Heart left ventricle (tissue), 16 donors: Measurements from ENCODE around the gene PTPRU. TPM values are rescaled to one million over a fixed set of nuclear protein-coding genes. Genes with fewer than 3 reads are reported as not detected.
A peak's percentile ranks its signal among the peaks of the same experiment; 100 is the strongest.

Source experiments
- ATAC-seq, 4 donors: fragments of 200-7000 bp; cut with Tn5 transposase; one replicate each; pipeline ENCODE4 v1.9.1; 2020 to 2022; ENCODE audit warnings: moderate library complexity in 4 of 4, mild to moderate bottlenecking in 3 of 4, moderate number of reproducible peaks in 1 of 4
- DNase-seq, 5 donors: peaks; one replicate each; pipeline ENCODE4 v3.0.0-alpha.2; 2020
- H3K27ac ChIP-seq, 12 donors: fragments of 200-600 bp; sonication (generic) in 4 of 12; one replicate each; pipeline versions ENCODE4 v1.5.0 to v1.8.0; 2016 to 2022; ENCODE audit warnings: mild to moderate bottlenecking in 2 of 12
- H3K27me3 ChIP-seq, 9 donors: fragments of 200-600 bp; sonication (generic) in 2 of 9; one replicate each; pipeline versions ENCODE4 v1.5.1 to v1.8.0; 2016 to 2022; ENCODE audit warnings: mild to moderate bottlenecking in 3 of 9
- H3K36me3 ChIP-seq, 9 donors: fragments of 200-600 bp; sonication (generic) in 2 of 9; one replicate each; pipeline versions ENCODE4 v1.5.0 to v1.8.0; 2018 to 2022; ENCODE audit warnings: mild to moderate bottlenecking in 2 of 9
- H3K4me1 ChIP-seq, 12 donors: fragments of 200-600 bp; sonication (generic) in 4 of 12; one replicate each; pipeline versions ENCODE4 v1.5.0 to v1.8.0; 2016 to 2022; ENCODE audit warnings: mild to moderate bottlenecking in 3 of 12
- H3K4me3 ChIP-seq, 12 donors: fragments of 200-600 bp; sonication (generic) in 4 of 12; one replicate each; pipeline versions ENCODE4 v1.5.0 to v1.8.0; 2017 to 2022; ENCODE audit warnings: mild to moderate bottlenecking in 9 of 12, moderate library complexity in 4 of 12
- H3K9me3 ChIP-seq, 12 donors: fragments of 200-600 bp; sonication (generic) in 4 of 12; one replicate each; pipeline versions ENCODE4 v1.5.0 to v1.8.0; 2016 to 2022; ENCODE audit warnings: mild to moderate bottlenecking in 1 of 12
- CTCF ChIP-seq, 12 donors: fragments of 200-600 bp; sonication (generic) in 4 of 12; IDR thresholded peaks; one replicate each; pipeline versions ENCODE4 v1.5.0 to v1.8.0; 2018 to 2022; ENCODE audit warnings: antibody characterized with exemption in 12 of 12, mild to moderate bottlenecking in 5 of 12
- POLR2A ChIP-seq, 2 donors: fragments of 450-650 bp; IDR thresholded peaks; one replicate each; pipeline ENCODE4 v1.6.1; 2017; ENCODE audit warnings: antibody characterized with exemption in 2 of 2, mild to moderate bottlenecking in 2 of 2, moderate library complexity in 2 of 2
- WGBS, 4 donors: extraction: QIAGEN DNeasy Blood & Tissue Kit in 2 of 4; methylation state at CpG; one replicate each; pipeline versions ENCODE4 v1.1.5 to v1.1.7; 2013 to 2018; 5-methylcytosine and 5-hydroxymethylcytosine counted together
- intact Hi-C, 10 donors: fragments of 100-400 bp; cut with DNase I; formaldehyde crosslinking; loops; one replicate each; pipeline versions ENCODE4 v1.11.1 to v1.14.2; 2022
- polyA plus RNA-seq, 2 donors: library from polyadenylated mRNA; stranded (reverse); fragments of 200-250 nt; gene quantifications; one replicate each; pipeline ENCODE4 v1.2.3, GENCODE V29; 2013
- total RNA-seq, 9 donors: library from RNA; depleted of rRNA in 2 of 9; stranded (reverse); fragments of >200 nt in 2 of 9; fragmentation: NEBNext Ultra II Directional in 3 of 9; extraction: Animal tissue kit (Norgen Biotek cat#: 25700) in 3 of 9; gene quantifications; one replicate each; pipeline versions ENCODE4 v1.1.0 to v1.2.4, GENCODE V29; 2016 to 2023
- donor health status: ischemic (EF 13 %, LVEDD 7.1; RV severe dilation, severe dysfunction).
- donor health status: healthy with polysubstance abuse.
- donor health status: DM: no; HTN: yes; CAD: no.
- donor health status: DM: no; HTN: no; CAD: no.
- donor health status: ischemic (EF 25% LVEDD 6.9; RV normal size, moderate dysfunction).
- donor health status: ischemic (EF 25% LVEDD 5.7; RV mildly dilated, moderate dysfunction).
- donor health status: healthy.
- donor health status: DM: yes; HTN: yes; CAD: no.
- donor health status: ischemic (EF 35%, LVEDD 5.7; RV mildly dilated, moderate dysfunction).
- donor health status: nonischemic (EF 11% LVEDD 7.7; RV severe dilation, severe dysfunction).
- donor health status: DM: yes; HTN: yes; CAD: no.
- donor health status: PGD.
- donor health status: ischemic (EF 29% LVEDD 5.4; RV normal size, mild dysfunction).
- donor health status: nonischemic (EF 23%, LVEDD 6.1; RV moderate dilation, normal function).

PTPRU gene
- total and polyA plus RNA-seq, 11 donors, result 7.1 to 59.9 (median 16.2) TPM

- no peak overlapping the region for H3K4me3 ChIP-seq
- no peak overlapping the region for H3K27ac ChIP-seq
- WGBS, 4 donors, result 89 to 96% (median 92%) methylated on average over 4 of the region's 4 CpGs
- peaks cover 0 to 18% (median 7%) of the 10 kb centered on the region in 9 donors for H3K36me3 ChIP-seq
- no peaks in the 10 kb centered on the region for H3K27me3 ChIP-seq
- peaks cover 0 to 13% (median 9%) of the 10 kb centered on the region in 12 donors for H3K4me1 ChIP-seq
- ATAC-seq (no peak), DNase-seq (no peak)
- intact Hi-C loops, result no loop called here
- no peak for TF ChIP-seq POLR2A (IDR thresholded peaks at IDR 0.05)
- TF ChIP-seq CTCF (IDR thresholded peaks at IDR 0.05), result no peak
- H3K9me3 ChIP-seq, result no peaks in the 10 kb centered on the region
Observed at GRCh38 chr1:29225361-29225760, 11.0 kb upstream of the PTPRU start.

- H3K4me1 ChIP-seq, result peaks cover 0 to 20% (median 13%) of the 10 kb centered on the region in 12 donors
- H3K27ac ChIP-seq, result no peak overlapping the region
- ATAC-seq, result no peak
- H3K36me3 ChIP-seq, result peaks cover 0 to 11% (median 2%) of the 10 kb centered on the region in 9 donors
- TF ChIP-seq CTCF (IDR thresholded peaks at IDR 0.05), result no peak
- no peak for TF ChIP-seq POLR2A (IDR thresholded peaks at IDR 0.05)
- intact Hi-C loops, result no loop called here
- DNase-seq, result no peak
- H3K9me3 ChIP-seq, result no peaks in the 10 kb centered on the region
- 90 to 92% (median 91%) methylated on average over 5 of the region's 5 CpGs for WGBS, 4 donors
- H3K4me3 ChIP-seq, result no peak overlapping the region
- H3K27me3 ChIP-seq, result no peaks in the 10 kb centered on the region
Observed at GRCh38 chr1:29227511-29227910, 8.8 kb upstream of the PTPRU start.

- peaks cover 0 to 4% (median 0%) of the 10 kb centered on the region in 9 donors for H3K36me3 ChIP-seq
- H3K27me3 ChIP-seq, result peaks cover 0 to 3% (median 0%) of the 10 kb centered on the region in 9 donors
- no peak for TF ChIP-seq CTCF (IDR thresholded peaks at IDR 0.05)
- ATAC-seq (no peak), DNase-seq (no peak)
- no peaks in the 10 kb centered on the region for H3K9me3 ChIP-seq
- peak overlapping the region; percentile 44 to 93 (median 73) for H3K4me3 ChIP-seq
- intact Hi-C loops, result loop anchor here in 6 of 10 donors (5.0 to 10.0 kb wide), 8 partner anchors 195 to 1487 kb away; no protein-coding TSS in a partner anchor
- H3K27ac ChIP-seq, result peak overlapping the region in 9 of 12 donors; percentile 46 to 74 (median 67)
- peaks cover 0 to 20% (median 13%) of the 10 kb centered on the region in 12 donors for H3K4me1 ChIP-seq
- WGBS, 4 donors, result 10 to 17% (median 15%) methylated on average over 4 of the region's 4 CpGs
Observed at GRCh38 chr1:29230204-29230552, 6.1 kb upstream of the PTPRU start.

GRCh38 chr1:29230553-29231378 lies 5.6 kb upstream of the PTPRU start, which contains the start of gene MECR:
MECR (minus strand) TSS chr1:29230934; CDS start chr1:29230906, 28 bp downstream.
- peak; percentile 93 to 99 (median 98) for ATAC-seq
- peaks cover 0 to 3% (median 0%) of the 10 kb centered on the region in 9 donors for H3K27me3 ChIP-seq
- H3K9me3 ChIP-seq, result no peaks in the 10 kb centered on the region
- H3K36me3 ChIP-seq, result peaks cover 0 to 4% (median 0%) of the 10 kb centered on the region in 9 donors
- DNase-seq, result peak; percentile 92 to 97 (median 95)
- TF ChIP-seq CTCF (IDR thresholded peaks at IDR 0.05) (peak in 6 of 12 donors; percentile 11 to 39 (median 26)), POLR2A (IDR thresholded peaks at IDR 0.05) (peak in 1 of 2 donors; percentile 55)
- intact Hi-C loops, result loop anchor here in 6 of 10 donors (5.0 to 10.0 kb wide), 8 partner anchors 194 to 1487 kb away; no protein-coding TSS in a partner anchor
- peaks cover 0 to 20% (median 13%) of the 10 kb centered on the region in 12 donors for H3K4me1 ChIP-seq
- peak within 1 kb of the TSS; percentile 44 to 93 (median 73) for H3K4me3 ChIP-seq
- WGBS, 4 donors, result 2 to 3% (median 3%) methylated on average over 42 to 52 of the region's 52 CpGs
- H3K27ac ChIP-seq, result peak within 1 kb of the TSS in 11 of 12 donors; percentile 35 to 74 (median 66)
